Fibroblast of the aortic adventitia (primary cell): ENCODE results near the gene FAM168B. TPM values are rescaled to one million over a fixed set of nuclear protein-coding genes. Genes with fewer than 3 reads are reported as not detected.
"Not testable (repeated sequence)": the region's sequence is repeated elsewhere in the genome, so short reads cannot be mapped to it uniquely, and the experiment has no call there.

Experiments used
- DNase-seq: peaks from one replicate; pipeline ENCODE4 v3.0.0-alpha.2; 2010; ENCODE audit warnings: low read depth
- H3K4me3 ChIP-seq: 2 replicates; pipeline ENCODE4 v1.5.1; 2011; ENCODE audit warnings: low read depth, mild to moderate bottlenecking, control low read depth, low read length, moderate library complexity
- total RNA-seq: library from RNA; depleted of rRNA; stranded (reverse); fragments of >200 nt; gene quantifications from 2 replicates; pipeline ENCODE4 v1.2.3, GENCODE V29; 2012; ENCODE audit warnings: low replicate concordance
- TF ChIP-seq, protein P1 (sequence below): IDR thresholded peaks from 2 replicates; pipeline ENCODE4 v1.5.1; 2011; ENCODE audit warnings: mild to moderate bottlenecking, low read length, control low read depth, inconsistent platforms; ENCODE audit not compliant: insufficient read depth

The FAM168B gene
- total RNA-seq, 1 donor: 114 TPM

DNA sequence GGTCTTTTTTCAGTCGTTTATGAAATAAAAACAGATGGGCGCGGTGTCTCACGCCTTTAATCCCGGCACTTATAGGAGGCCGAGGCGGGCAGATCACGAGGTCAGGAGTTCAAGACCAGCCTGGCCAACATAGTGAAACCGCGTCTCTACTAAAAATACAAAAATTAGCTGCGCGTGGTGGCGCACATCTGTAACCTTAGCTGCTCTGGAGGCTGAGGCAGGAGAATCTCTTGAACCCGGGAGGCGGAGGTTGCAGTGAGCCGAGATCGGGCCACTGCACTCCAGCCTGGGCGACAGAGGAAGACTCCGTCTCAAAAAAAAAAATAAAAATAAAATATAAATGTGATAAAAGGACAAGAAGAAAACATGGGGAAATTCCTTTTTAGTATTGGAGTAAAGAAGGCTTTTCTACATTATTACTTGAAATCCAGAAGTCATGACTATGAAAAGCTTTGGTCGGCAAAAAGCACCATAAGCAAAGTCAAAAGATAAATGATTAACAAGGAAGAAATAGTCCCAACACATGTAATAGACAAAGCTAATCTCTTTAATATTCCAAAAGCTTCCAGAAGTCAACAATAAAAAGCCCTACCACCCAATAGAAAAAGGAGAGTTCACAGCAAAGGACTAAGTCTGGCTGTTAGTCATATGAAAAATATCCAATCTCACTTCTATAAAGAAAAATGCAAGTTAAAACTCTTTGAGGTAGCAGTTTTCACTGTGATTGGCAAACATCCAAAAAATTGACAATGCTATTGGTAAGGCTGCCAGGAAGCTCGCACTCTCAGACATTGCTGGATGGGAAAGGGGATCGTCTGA, 1.4 kb upstream of the FAM168B start:
- H3K4me3 ChIP-seq: no peak overlapping the region
- TF ChIP-seq, protein P1, sequence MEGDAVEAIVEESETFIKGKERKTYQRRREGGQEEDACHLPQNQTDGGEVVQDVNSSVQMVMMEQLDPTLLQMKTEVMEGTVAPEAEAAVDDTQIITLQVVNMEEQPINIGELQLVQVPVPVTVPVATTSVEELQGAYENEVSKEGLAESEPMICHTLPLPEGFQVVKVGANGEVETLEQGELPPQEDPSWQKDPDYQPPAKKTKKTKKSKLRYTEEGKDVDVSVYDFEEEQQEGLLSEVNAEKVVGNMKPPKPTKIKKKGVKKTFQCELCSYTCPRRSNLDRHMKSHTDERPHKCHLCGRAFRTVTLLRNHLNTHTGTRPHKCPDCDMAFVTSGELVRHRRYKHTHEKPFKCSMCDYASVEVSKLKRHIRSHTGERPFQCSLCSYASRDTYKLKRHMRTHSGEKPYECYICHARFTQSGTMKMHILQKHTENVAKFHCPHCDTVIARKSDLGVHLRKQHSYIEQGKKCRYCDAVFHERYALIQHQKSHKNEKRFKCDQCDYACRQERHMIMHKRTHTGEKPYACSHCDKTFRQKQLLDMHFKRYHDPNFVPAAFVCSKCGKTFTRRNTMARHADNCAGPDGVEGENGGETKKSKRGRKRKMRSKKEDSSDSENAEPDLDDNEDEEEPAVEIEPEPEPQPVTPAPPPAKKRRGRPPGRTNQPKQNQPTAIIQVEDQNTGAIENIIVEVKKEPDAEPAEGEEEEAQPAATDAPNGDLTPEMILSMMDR: no peak
- DNase-seq: peak; percentile 31

DNA sequence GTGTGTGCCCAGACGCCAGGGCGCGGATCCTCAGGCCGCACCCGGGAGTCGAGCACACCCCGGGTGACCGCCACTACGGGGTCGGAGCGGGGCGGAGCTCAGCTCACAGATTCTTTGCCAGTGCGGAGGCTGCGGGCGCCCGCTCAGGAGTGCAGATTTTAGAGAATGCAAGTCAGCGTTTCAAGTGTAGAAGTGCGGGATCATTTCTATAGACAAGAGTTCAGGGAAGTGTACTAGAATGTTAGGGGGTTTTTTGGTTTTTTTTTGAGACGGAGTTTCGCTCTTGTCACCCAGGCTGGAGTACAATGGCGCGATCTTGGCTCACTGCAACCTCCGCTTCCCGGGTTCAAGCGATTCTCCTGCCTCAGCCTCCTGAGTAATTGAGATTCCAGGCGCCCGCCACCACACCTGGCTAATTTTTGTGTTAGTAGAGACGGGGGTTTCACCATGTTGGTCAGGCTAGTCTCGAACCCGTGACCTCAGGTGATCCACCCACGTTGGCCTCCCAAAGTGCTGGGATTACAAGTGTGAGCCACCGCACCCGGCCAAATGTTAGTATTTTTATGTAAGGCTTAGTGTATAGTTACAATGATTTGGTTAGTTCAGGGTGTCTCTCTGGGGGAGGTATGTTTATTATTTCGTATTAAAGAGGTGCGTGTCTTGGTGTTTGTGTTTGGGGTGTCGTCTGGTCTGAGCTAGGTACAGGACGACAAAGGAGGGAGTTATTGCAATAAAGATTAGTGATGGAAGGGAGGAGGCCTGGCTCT, 619 bp upstream of the FAM168B start:
- no peak for DNase-seq
- peak overlapping the region; percentile 71 for H3K4me3 ChIP-seq
- TF ChIP-seq, protein P1: no peak

DNA sequence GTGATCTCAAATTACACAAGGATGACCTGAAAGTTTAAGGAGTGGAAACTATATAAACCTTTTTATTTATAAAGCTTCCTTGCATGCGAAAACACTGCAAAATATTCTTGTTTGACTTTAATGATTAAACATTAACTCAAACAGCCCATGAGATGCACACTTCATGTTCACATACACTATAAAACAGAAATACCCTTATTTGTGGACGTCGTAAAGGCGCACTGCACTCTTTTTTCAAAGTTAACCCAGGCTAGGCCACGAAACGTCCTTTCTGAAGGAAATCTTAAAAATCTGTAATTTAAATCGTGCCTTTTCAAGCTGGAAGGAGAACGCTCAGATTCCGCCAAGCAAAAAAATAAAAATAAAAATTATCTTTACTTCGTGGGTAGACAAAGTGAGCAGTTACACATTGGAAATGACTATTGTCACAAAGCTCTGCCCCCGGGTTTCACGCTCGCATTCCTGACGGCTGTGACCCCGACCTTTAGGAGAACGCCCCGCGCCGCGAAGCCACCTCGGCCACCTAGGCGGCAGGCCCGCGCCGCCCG, 728 bp downstream of the FAM168B start:
- H3K4me3 ChIP-seq: peak overlapping the region; percentile 85
- DNase-seq: no peak
- TF ChIP-seq, protein P1: no peak

DNA sequence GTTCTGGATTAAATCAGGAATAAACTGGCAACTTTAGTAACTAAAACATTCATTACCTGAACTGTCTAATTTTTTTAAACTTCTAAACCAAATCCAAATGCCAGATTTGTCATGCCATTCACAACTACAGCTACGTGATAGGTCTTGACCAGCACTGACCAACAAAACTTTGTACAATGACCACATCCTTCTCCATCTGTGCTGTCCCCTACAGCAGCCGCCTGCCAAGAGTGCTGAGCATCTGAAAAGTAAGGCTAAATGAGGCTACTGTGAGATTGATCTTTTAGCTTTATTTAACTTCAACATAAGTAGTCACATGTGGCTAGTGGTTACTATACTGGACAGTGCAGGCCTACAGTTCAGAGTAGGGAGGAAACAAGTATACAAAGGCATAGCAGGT, 7.6 kb downstream of the FAM168B start:
- TF ChIP-seq, protein P1: no peak

DNA sequence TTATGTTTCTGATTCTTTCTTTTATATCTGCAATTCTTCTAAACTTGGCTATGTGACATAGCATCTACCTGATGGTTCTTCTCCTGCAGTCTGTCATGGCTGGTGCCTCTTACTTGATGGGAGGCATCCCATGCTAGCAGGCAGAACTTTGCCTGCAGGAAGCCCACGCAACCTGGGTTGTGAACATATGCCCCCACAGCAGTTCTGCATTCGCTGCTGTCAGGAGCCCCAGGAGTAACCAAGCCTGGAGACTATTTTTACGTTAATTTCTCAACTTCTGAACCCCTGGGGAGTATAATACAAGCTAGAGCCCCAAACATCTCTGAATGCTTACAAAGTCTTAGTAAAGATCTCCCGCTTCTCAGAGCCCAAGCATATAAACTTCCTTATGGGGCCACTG, 12.1 kb downstream of the FAM168B start:
- DNase-seq: no peak
- TF ChIP-seq, protein P1: no peak
- no peak overlapping the region for H3K4me3 ChIP-seq

More for the DNA sequence above, 7.6 kb downstream of the FAM168B start:
- H3K4me3 ChIP-seq: no peak overlapping the region
- no peak for DNase-seq

DNA sequence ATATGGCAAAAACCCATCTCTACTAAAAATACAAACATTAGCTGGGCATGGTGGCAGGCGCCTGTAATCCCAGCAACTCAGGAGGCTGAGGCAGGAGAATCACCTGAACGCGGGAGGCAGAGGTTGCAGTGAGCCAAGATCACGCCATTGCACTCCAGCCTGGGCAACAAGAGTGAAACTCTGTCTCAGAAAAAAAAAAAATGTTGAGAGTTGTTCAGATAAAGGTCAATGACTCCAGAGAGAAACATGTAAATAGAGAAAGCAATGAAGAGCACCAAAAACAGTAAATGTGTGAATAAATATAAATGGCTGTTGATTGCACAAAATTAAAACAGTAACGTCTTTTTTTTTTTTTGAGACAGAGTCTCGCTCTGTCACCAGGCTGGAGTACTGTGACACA, 13.3 kb downstream of the FAM168B start:
- DNase-seq: not testable (repeated sequence)

DNA sequence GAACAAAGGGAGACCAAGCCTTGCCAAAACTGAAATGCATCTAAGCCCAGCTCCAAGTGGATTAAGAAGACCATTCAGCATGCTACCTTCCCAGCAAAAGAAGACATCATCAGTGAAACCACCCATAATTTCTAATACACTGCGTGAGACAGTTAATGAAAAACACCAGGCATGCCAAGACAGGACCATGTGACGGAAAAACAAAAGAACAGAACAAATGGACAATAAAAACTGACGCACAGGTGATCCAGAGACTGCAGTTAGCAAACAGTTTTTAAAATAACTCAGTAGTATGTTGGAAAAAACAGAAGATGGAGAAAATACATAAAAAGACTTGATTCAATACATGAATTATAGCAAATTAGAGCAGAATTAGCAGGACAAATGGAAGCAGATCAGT, 15.3 kb downstream of the FAM168B start:
- DNase-seq: no peak
- TF ChIP-seq, protein P1: no peak
- no peak overlapping the region for H3K4me3 ChIP-seq

More for the DNA sequence above, 13.3 kb downstream of the FAM168B start:
- H3K4me3 ChIP-seq: not testable (repeated sequence)
